Peyer's patch (tissue), 4 donors: ENCODE data around the gene BRF1.

Experiments used
- POLR2A ChIP-seq, 2 donors: fragments of 450-650 bp; IDR thresholded peaks; one replicate each; pipeline ENCODE4 v1.5.1; 2017; ENCODE audit warnings: antibody characterized with exemption in 2 of 2, mild to moderate bottlenecking in 2 of 2, moderate library complexity in 2 of 2
- TF ChIP-seq, protein P1 (sequence below), 6 experiments: fragments of 450-650 bp in 4 of 6; fragments of 200-600 bp in 2 of 6; sonication (generic) in 1 of 6; IDR thresholded peaks; one replicate each; pipeline ENCODE4 v1.5.1; 2017 to 2019; ENCODE audit warnings: antibody characterized with exemption in 6 of 6, mild to moderate bottlenecking in 3 of 6, moderate library complexity in 1 of 6

DNA sequence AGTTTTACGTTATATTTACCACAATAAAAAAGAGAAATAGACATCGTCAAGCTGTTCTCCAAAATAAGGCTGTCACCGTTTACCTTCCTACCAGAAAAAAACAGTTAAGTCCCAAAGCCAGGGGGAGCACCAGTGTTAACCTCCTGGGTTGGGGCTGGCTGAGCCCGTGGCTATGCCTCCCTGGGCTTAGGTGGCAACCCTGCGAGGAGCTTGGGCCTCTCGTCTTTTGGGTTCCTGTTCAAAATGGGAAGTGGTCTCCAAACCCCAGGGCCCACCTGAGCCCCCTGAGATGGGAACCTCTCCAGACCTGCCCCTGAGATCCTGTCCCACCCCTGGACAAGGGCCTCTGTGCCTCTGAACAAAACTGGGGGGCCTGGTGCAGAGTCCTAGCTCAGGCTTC, 36.6 kb upstream of the BRF1 start:
- TF ChIP-seq POLR2A (IDR thresholded peaks at IDR 0.05): no peak
- TF ChIP-seq, protein P1, sequence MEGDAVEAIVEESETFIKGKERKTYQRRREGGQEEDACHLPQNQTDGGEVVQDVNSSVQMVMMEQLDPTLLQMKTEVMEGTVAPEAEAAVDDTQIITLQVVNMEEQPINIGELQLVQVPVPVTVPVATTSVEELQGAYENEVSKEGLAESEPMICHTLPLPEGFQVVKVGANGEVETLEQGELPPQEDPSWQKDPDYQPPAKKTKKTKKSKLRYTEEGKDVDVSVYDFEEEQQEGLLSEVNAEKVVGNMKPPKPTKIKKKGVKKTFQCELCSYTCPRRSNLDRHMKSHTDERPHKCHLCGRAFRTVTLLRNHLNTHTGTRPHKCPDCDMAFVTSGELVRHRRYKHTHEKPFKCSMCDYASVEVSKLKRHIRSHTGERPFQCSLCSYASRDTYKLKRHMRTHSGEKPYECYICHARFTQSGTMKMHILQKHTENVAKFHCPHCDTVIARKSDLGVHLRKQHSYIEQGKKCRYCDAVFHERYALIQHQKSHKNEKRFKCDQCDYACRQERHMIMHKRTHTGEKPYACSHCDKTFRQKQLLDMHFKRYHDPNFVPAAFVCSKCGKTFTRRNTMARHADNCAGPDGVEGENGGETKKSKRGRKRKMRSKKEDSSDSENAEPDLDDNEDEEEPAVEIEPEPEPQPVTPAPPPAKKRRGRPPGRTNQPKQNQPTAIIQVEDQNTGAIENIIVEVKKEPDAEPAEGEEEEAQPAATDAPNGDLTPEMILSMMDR (IDR thresholded peaks at IDR 0.05): no peak
